B cell (primary cell): ENCODE data around the gene RPL28.

Experiments
- EZH2 ChIP-seq: IDR thresholded peaks from 2 replicates; pipeline ENCODE4 v1.6.1; 2012; ENCODE audit warnings: borderline replicate concordance, low read depth, mild to moderate bottlenecking, moderate library complexity, low read length; ENCODE audit not compliant: insufficient read depth, poor library complexity, severe bottlenecking
- TF ChIP-seq, protein P1 (sequence below): fragments of 200-600 bp; IDR thresholded peaks from one replicate; pipeline ENCODE4 v1.8.0; 2022; ENCODE audit warnings: antibody characterized with exemption, mild to moderate bottlenecking

DNA sequence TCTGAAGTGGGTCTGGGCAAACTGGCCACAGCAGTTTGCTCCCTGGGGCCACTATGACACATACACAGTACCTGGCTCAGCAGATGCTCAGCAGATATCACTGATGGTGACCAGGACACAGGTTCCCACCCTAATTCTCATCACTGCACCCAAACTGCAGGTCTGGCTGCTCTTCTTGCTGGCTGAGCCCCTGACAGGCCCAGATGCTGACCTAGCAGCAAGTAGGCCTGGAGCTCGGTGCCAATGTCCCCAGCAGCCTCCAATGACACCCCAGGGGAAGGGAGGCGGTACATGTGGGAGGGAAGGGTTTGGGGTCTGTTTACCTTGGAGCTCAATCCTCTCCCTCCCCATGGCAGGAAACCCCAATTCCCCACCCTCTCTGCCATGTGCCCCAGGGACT is 16.8 kb downstream of the RPL28 start:
- TF ChIP-seq, protein P1, sequence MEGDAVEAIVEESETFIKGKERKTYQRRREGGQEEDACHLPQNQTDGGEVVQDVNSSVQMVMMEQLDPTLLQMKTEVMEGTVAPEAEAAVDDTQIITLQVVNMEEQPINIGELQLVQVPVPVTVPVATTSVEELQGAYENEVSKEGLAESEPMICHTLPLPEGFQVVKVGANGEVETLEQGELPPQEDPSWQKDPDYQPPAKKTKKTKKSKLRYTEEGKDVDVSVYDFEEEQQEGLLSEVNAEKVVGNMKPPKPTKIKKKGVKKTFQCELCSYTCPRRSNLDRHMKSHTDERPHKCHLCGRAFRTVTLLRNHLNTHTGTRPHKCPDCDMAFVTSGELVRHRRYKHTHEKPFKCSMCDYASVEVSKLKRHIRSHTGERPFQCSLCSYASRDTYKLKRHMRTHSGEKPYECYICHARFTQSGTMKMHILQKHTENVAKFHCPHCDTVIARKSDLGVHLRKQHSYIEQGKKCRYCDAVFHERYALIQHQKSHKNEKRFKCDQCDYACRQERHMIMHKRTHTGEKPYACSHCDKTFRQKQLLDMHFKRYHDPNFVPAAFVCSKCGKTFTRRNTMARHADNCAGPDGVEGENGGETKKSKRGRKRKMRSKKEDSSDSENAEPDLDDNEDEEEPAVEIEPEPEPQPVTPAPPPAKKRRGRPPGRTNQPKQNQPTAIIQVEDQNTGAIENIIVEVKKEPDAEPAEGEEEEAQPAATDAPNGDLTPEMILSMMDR, result no peak
- TF ChIP-seq EZH2, result no peak
